ENCODE results near the gene MAPKAPK3.

DNA sequence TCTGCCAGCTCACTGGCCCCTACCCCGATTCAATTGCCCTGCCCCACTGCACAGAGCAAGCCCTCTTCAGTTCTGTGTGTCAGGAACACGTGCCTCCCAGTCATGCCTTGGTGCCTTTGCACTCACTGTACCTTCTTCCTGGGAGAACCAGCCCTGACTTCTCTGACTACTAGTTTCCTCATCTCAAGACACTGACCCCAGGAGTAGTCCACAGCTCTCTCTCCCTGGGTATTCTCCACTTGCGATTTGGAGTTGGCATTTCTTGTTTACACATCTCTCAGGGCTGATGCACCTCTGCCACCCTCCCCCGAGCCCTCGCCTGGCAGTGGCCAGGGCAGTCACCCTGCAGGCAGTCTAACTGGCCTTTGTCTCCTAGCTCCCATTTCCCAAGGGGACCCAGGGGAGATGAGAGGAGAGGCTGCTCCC lies 11.0 kb upstream of the MAPKAPK3 start:
- TF ChIP-seq, protein P1, sequence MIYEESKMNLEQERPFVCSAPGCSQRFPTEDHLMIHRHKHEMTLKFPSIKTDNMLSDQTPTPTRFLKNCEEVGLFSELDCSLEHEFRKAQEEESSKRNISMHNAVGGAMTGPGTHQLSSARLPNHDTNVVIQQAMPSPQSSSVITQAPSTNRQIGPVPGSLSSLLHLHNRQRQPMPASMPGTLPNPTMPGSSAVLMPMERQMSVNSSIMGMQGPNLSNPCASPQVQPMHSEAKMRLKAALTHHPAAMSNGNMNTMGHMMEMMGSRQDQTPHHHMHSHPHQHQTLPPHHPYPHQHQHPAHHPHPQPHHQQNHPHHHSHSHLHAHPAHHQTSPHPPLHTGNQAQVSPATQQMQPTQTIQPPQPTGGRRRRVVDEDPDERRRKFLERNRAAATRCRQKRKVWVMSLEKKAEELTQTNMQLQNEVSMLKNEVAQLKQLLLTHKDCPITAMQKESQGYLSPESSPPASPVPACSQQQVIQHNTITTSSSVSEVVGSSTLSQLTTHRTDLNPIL (CRISPR knock-in tag; IDR thresholded peaks at IDR 0.05; ENCODE audit: low read depth), result no peak
- TF ChIP-seq SNAI2 (CRISPR knock-in tag; IDR thresholded peaks at IDR 0.05), result no peak
- TF ChIP-seq TOX (CRISPR knock-in tag; IDR thresholded peaks at IDR 0.05; ENCODE audit: borderline replicate concordance), result no peak
- TF ChIP-seq ZFP3 (CRISPR knock-in tag; IDR thresholded peaks at IDR 0.05), result no peak
- TF ChIP-seq PPARA (CRISPR knock-in tag; IDR thresholded peaks at IDR 0.05; ENCODE audit: borderline replicate concordance), result no peak
- TF ChIP-seq, protein P2, sequence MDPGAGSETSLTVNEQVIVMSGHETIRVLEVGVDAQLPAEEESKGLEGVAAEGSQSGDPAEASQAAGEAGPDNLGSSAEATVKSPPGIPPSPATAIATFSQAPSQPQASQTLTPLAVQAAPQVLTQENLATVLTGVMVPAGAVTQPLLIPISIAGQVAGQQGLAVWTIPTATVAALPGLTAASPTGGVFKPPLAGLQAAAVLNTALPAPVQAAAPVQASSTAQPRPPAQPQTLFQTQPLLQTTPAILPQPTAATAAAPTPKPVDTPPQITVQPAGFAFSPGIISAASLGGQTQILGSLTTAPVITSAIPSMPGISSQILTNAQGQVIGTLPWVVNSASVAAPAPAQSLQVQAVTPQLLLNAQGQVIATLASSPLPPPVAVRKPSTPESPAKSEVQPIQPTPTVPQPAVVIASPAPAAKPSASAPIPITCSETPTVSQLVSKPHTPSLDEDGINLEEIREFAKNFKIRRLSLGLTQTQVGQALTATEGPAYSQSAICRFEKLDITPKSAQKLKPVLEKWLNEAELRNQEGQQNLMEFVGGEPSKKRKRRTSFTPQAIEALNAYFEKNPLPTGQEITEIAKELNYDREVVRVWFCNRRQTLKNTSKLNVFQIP (CRISPR knock-in tag; IDR thresholded peaks at IDR 0.05; ENCODE audit: borderline replicate concordance, low read depth), result no peak
- TF ChIP-seq, protein P3, sequence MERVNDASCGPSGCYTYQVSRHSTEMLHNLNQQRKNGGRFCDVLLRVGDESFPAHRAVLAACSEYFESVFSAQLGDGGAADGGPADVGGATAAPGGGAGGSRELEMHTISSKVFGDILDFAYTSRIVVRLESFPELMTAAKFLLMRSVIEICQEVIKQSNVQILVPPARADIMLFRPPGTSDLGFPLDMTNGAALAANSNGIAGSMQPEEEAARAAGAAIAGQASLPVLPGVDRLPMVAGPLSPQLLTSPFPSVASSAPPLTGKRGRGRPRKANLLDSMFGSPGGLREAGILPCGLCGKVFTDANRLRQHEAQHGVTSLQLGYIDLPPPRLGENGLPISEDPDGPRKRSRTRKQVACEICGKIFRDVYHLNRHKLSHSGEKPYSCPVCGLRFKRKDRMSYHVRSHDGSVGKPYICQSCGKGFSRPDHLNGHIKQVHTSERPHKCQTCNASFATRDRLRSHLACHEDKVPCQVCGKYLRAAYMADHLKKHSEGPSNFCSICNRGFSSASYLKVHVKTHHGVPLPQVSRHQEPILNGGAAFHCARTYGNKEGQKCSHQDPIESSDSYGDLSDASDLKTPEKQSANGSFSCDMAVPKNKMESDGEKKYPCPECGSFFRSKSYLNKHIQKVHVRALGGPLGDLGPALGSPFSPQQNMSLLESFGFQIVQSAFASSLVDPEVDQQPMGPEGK (CRISPR knock-in tag; IDR thresholded peaks at IDR 0.05; ENCODE audit: borderline replicate concordance), result no peak
